Gastroesophageal sphincter (tissue), 4 donors: ENCODE data around the gene RFX6. TPM values are rescaled to one million over a fixed set of nuclear protein-coding genes. Genes with fewer than 3 reads are reported as not detected.

Experiments
- ATAC-seq: fragments of 150-250 bp; one replicate; pipeline ENCODE4 v1.9.1; 2016; ENCODE audit warnings: mild to moderate bottlenecking, moderate library complexity
- H3K27ac ChIP-seq, 4 donors: fragments of 200-600 bp; sonication (generic) in 3 of 4; 1 replicate in 3 of 4; 2 replicates in 1 of 4; pipeline ENCODE4 v1.5.1; 2016 to 2019
- H3K27me3 ChIP-seq: fragments of 200-600 bp; sonication (generic); one replicate; pipeline ENCODE4 v1.5.1; 2019
- H3K36me3 ChIP-seq, 2 donors: fragments of 200-600 bp; sonication (generic); one replicate each; pipeline ENCODE4 v1.5.1; 2019; ENCODE audit warnings: control low read depth in 1 of 2
- H3K4me1 ChIP-seq, 3 donors: fragments of 200-600 bp; sonication (generic); 1 replicate in 2 of 3; 2 replicates in 1 of 3; pipeline ENCODE4 v1.5.1; 2016 to 2019; ENCODE audit warnings: control low read depth in 2 of 3
- H3K4me3 ChIP-seq, 2 donors: fragments of 200-600 bp; sonication (generic); one replicate each; pipeline ENCODE4 v1.5.1; 2019; ENCODE audit warnings: mild to moderate bottlenecking in 1 of 2, moderate library complexity in 1 of 2
- H3K9me3 ChIP-seq, 3 donors: fragments of 200-600 bp; sonication (generic); one replicate each; pipeline ENCODE4 v1.5.1; 2017 to 2019; ENCODE audit warnings: control low read depth in 2 of 3
- CTCF ChIP-seq, 4 experiments: fragments of 200-600 bp in 2 of 4; fragments of 450-650 bp in 2 of 4; sonication (generic) in 1 of 4; IDR thresholded peaks; one replicate each; pipeline ENCODE4 v1.5.1; 2017 to 2019; ENCODE audit warnings: antibody characterized with exemption in 4 of 4, mild to moderate bottlenecking in 2 of 4, moderate library complexity in 2 of 4
- EP300 ChIP-seq: sonication (generic); formaldehyde crosslinking; IDR thresholded peaks from one replicate; pipeline ENCODE4 v1.6.1; 2017; ENCODE audit warnings: antibody characterized with exemption, mild to moderate bottlenecking
- POLR2A ChIP-seq, 2 donors: fragments of 450-650 bp; IDR thresholded peaks; one replicate each; pipeline ENCODE4 v1.6.1; 2017; ENCODE audit warnings: antibody characterized with exemption in 2 of 2, mild to moderate bottlenecking in 2 of 2, moderate library complexity in 1 of 2
- POLR2AphosphoS5 ChIP-seq: sonication (generic); formaldehyde crosslinking; IDR thresholded peaks from one replicate; pipeline ENCODE4 v1.6.1; 2017; ENCODE audit warnings: antibody characterized with exemption
- WGBS, 2 donors: methylation state at CpG; one replicate each; pipeline ENCODE4 v1.1.5; 2018; ENCODE audit warnings: low coverage in 1 of 2; 5-methylcytosine and 5-hydroxymethylcytosine counted together
- total RNA-seq, 4 donors: library from RNA; depleted of rRNA; stranded (reverse); fragments of >200 nt; gene quantifications; one replicate each; pipeline ENCODE4 v1.1.0, GENCODE V29; 2016

Gene RFX6
- total RNA-seq, 4 donors from 2014 or later = not detected

- WGBS, 2 donors = 77% methylated on average over 3 of the region's 3 CpGs
- Histone ChIP-seq H3K36me3 (no peaks in the 10 kb centered on the region), H3K27me3 (peaks cover 9% of the 10 kb centered on the region), H3K27ac (no peak overlapping the region), H3K4me3 (no peak overlapping the region), H3K9me3 (no peaks in the 10 kb centered on the region), H3K4me1 (no peaks in the 10 kb centered on the region)
- no peak for TF ChIP-seq POLR2A (IDR thresholded peaks at IDR 0.05)
- TF ChIP-seq CTCF (IDR thresholded peaks at IDR 0.05) = no peak
- TF ChIP-seq POLR2AphosphoS5 = no peak
- no peak for ATAC-seq
Observed at GRCh38 chr6:116975600-116975999, 98.6 kb downstream of the RFX6 start.

GRCh38 chr6:116979560-116979959, 102.5 kb downstream of the RFX6 start:
- Histone ChIP-seq H3K36me3 (no peaks in the 10 kb centered on the region), H3K4me1 (no peaks in the 10 kb centered on the region), H3K9me3 (peaks cover 0 to 15% (median 0%) of the 10 kb centered on the region in 3 donors), H3K27me3 (no peaks in the 10 kb centered on the region), H3K27ac (no peak overlapping the region), H3K4me3 (no peak overlapping the region)
- 70 to 79% methylated on average over 1 of the region's 1 CpG for whole genome bisulfite sequencing, 2 donors
- TF ChIP-seq CTCF (IDR thresholded peaks at IDR 0.05) (no peak), POLR2A (IDR thresholded peaks at IDR 0.05) (no peak), EP300 (no peak), POLR2AphosphoS5 (no peak)
- no peak for ATAC-seq

Other genes starting within 250 kb of the RFX6 start
- gene ZUP1, start 208.5 kb upstream of the RFX6 start, total RNA-seq = 10 to 100 TPM in 2 of 4 donors, 1 to 10 TPM in 2; 6.1 to 17.0 (median 9.2) TPM
- gene KPNA5, start 196.0 kb upstream of the RFX6 start, total RNA-seq = 10 to 100 TPM in 3 of 4 donors, 1 to 10 TPM in 1; 9.8 to 16.8 (median 13.4) TPM
- 10 to 100 TPM in 2 of 4 donors, 1 to 10 TPM in 2; 5.6 to 11.6 (median 10.2) TPM for gene FAM162B, start 111.5 kb upstream of the RFX6 start, total RNA-seq
- gene GPRC6A, start 48.2 kb upstream of the RFX6 start, total RNA-seq = not detected